B cell (primary cell): ENCODE results near the gene HHATL. TPM values are rescaled to one million over a fixed set of nuclear protein-coding genes. Genes with fewer than 3 reads are reported as not detected.

Experiments
- ATAC-seq: fragments of 200-7000 bp; cut with Tn5 transposase; one replicate; pipeline ENCODE4 v1.10.0; 2021; ENCODE audit warnings: low read depth, mild to moderate bottlenecking, moderate number of reproducible peaks, moderate library complexity
- CTCF ChIA-PET: fragments of 350-600 bp; sonication (Branson Sonifier 250); formaldehyde crosslinking; loops from one replicate; lab custom pipeline; 2021; ENCODE audit warnings: antibody characterized with exemption, inconsistent platforms; lab: Charles Lee
- POLR2A ChIA-PET: fragments of 350-600 bp; sonication (Branson Sonifier 250); formaldehyde crosslinking; loops from one replicate; lab custom pipeline; 2021; ENCODE audit warnings: antibody characterized with exemption; lab: Charles Lee
- DNase-seq: peaks from one replicate; pipeline ENCODE4 v3.0.0; 2013
- H2AFZ ChIP-seq: 2 replicates; pipeline ENCODE4 v1.6.1; 2012; ENCODE audit warnings: mild to moderate bottlenecking, low read depth, low read length; ENCODE audit not compliant: insufficient read depth, poor library complexity, severe bottlenecking
- H3K27ac ChIP-seq, 2 donors: 1 replicate in 1 of 2; 2 replicates in 1 of 2; pipeline ENCODE4 v1.5.1; 2012 to 2013; ENCODE audit warnings: low read length in 2 of 2, mild to moderate bottlenecking in 2 of 2, moderate library complexity in 1 of 2
- H3K27me3 ChIP-seq, 4 experiments: fragments of 200-600 bp in 1 of 4; sonication (generic) in 1 of 4; replicated peaks in 1 of 4; 1 replicate in 2 of 4; 2 replicates in 2 of 4; pipeline versions ENCODE4 v1.6.1 to v1.7.0; 2013 to 2016; ENCODE audit warnings: low read length in 3 of 4, mild to moderate bottlenecking in 2 of 4, mixed read lengths in 1 of 4, moderate library complexity in 1 of 4; ENCODE audit not compliant: insufficient read depth in 4 of 4, control insufficient read depth in 3 of 4; ENCODE audit errors: control extremely low read depth in 1 of 4
- H3K36me3 ChIP-seq, 2 experiments: replicated peaks in 1 of 2; 1 replicate in 1 of 2; 2 replicates in 1 of 2; pipeline versions ENCODE4 v1.6.1 to v1.7.1; 2013; ENCODE audit warnings: low read length in 1 of 2; ENCODE audit not compliant: insufficient read depth in 2 of 2, control insufficient read depth in 1 of 2; ENCODE audit errors: control extremely low read depth in 1 of 2, extremely low read depth in 1 of 2
- H3K4me1 ChIP-seq, 2 donors: fragments of 200-600 bp in 1 of 2; sonication (generic) in 1 of 2; 1 replicate in 1 of 2; 2 replicates in 1 of 2; pipeline versions ENCODE4 v1.5.1 to v1.6.1; 2013 to 2017; ENCODE audit warnings: low read length in 2 of 2; ENCODE audit not compliant: control insufficient read depth in 2 of 2, insufficient read depth in 2 of 2
- H3K4me2 ChIP-seq: replicated peaks from 2 replicates; pipeline ENCODE3; 2012; ENCODE audit warnings: mild to moderate bottlenecking, low read depth, low read length; ENCODE audit not compliant: poor library complexity, severe bottlenecking
- H3K4me3 ChIP-seq, 5 experiments: fragments of 200-600 bp in 1 of 5; sonication (generic) in 1 of 5; 1 replicate in 3 of 5; 2 replicates in 2 of 5; pipeline versions ENCODE4 v1.5.1 to v1.7.0; 2011 to 2016; ENCODE audit warnings: low read length in 4 of 5, mild to moderate bottlenecking in 4 of 5, low read depth in 2 of 5, control low read depth in 1 of 5, moderate library complexity in 1 of 5; ENCODE audit not compliant: insufficient read depth in 1 of 5; ENCODE audit errors: control extremely low read depth in 1 of 5, extremely low read depth in 1 of 5
- H3K79me2 ChIP-seq: fragments of 200-600 bp; sonication (generic); one replicate; pipeline ENCODE4 v1.6.0; 2016; ENCODE audit warnings: low read length; ENCODE audit not compliant: control insufficient read depth, insufficient read depth
- H3K9ac ChIP-seq: fragments of 200-600 bp; sonication (generic); 2 replicates; pipeline ENCODE4 v1.6.1; 2017; ENCODE audit warnings: mild to moderate bottlenecking, low read length, moderate library complexity
- H3K9me3 ChIP-seq, 3 donors: one replicate each; pipeline versions ENCODE4 v1.6.1 to v1.7.1; 2013; ENCODE audit warnings: low read length in 2 of 3; ENCODE audit not compliant: control insufficient read depth in 2 of 3, insufficient read depth in 1 of 3; ENCODE audit errors: control extremely low read depth in 1 of 3
- H4K20me1 ChIP-seq: 2 replicates; pipeline ENCODE4 v1.6.0; 2012; ENCODE audit warnings: mild to moderate bottlenecking, low read length; ENCODE audit not compliant: insufficient read depth, control insufficient read depth, poor library complexity, severe bottlenecking
- H3K27ac Mint-ChIP-seq: one replicate; pipeline ENCODE4 v1.8.0; 2021; ENCODE audit warnings: mixed read lengths
- H3K27me3 Mint-ChIP-seq: one replicate; pipeline ENCODE4 v1.8.0; 2021; ENCODE audit warnings: mixed read lengths
- H3K4me1 Mint-ChIP-seq: one replicate; pipeline ENCODE4 v1.8.0; 2021; ENCODE audit warnings: mixed read lengths
- H3K4me3 Mint-ChIP-seq: one replicate; pipeline ENCODE4 v1.8.0; 2021; ENCODE audit warnings: mixed read lengths
- H3K9me3 Mint-ChIP-seq: one replicate; pipeline ENCODE4 v1.8.0; 2022; ENCODE audit warnings: mixed read lengths; ENCODE audit not compliant: insufficient read depth
- CTCF ChIP-seq: fragments of 200-600 bp; IDR thresholded peaks from one replicate; pipeline ENCODE4 v1.8.0; 2022; ENCODE audit warnings: antibody characterized with exemption, mild to moderate bottlenecking
- EZH2 ChIP-seq: IDR thresholded peaks from 2 replicates; pipeline ENCODE4 v1.6.1; 2012; ENCODE audit warnings: borderline replicate concordance, low read depth, mild to moderate bottlenecking, moderate library complexity, low read length; ENCODE audit not compliant: insufficient read depth, poor library complexity, severe bottlenecking
- WGBS: methylation state at CpG from one replicate; pipeline ENCODE4 v1.1.5; 2013; ENCODE audit warnings: missing lambda C conversion rate; ENCODE audit not compliant: insufficient coverage; 5-methylcytosine and 5-hydroxymethylcytosine counted together
- intact Hi-C: fragments of 100-400 bp; cut with micrococcal nuclease; formaldehyde crosslinking; loops from one replicate; pipeline ENCODE4 v1.10.0; 2022
- polyA plus RNA-seq: library from polyadenylated mRNA; depleted of rRNA; stranded (reverse); fragments of >200 nt; gene quantifications from 2 replicates; pipeline ENCODE4 v1.2.3, GENCODE V29; 2012
- total RNA-seq, 2 donors: library from RNA; stranded (reverse); fragments of 120-200 nt in 1 of 2; gene quantifications; 1 replicate in 1 of 2; 2 replicates in 1 of 2; pipeline versions ENCODE4 v1.2.3 to v1.2.4, GENCODE V29; 2013 to 2022

HHATL gene
- total and polyA plus RNA-seq, 2 donors (not counting 1 experiment from before 2014, with no cell fraction given): not detected

- POLR2A ChIA-PET: no interaction called here
- peaks cover 6% of the 10 kb centered on the region for H3K4me1 Mint-ChIP-seq
These were observed 44.4 kb downstream of the HHATL start for GRCh38 chr3:42658091-42658770.

More at GRCh38 chr3:42658091-42658770, 44.4 kb downstream of the HHATL start:
- Histone ChIP-seq H3K27ac (no peak overlapping the region), H3K4me3 (no peak overlapping the region), H3K36me3 (no peaks in the 10 kb centered on the region), H2AFZ (no peak overlapping the region), H3K9ac (no peak overlapping the region), H3K9me3 (peaks cover 0 to 4% (median 0%) of the 10 kb centered on the region in 3 donors), H3K27me3 (peaks cover 0 to 8% (median 0%) of the 10 kb centered on the region in 4 experiments), H3K4me2 (no peak overlapping the region), H3K79me2 (no peaks in the 10 kb centered on the region), H4K20me1 (no peaks in the 10 kb centered on the region), H3K4me1 (peaks cover 13 to 20% of the 10 kb centered on the region in 2 donors)
- CTCF ChIA-PET: no interaction called here
- Mint-ChIP-seq H3K9me3 (no peaks in the 10 kb centered on the region), H3K27ac (no peak overlapping the region), H3K4me3 (no peak overlapping the region), H3K27me3 (peaks cover under 1% of the 10 kb centered on the region)
- no peak for DNase-seq
- intact Hi-C loops: no loop called here
- 92% methylated on average over 34 of the region's 34 CpGs for WGBS
- TF ChIP-seq EZH2 (no peak), CTCF (no peak)
- no peak for ATAC-seq
